ENCODE results near the gene EIF3D. TPM values are rescaled to one million over a fixed set of nuclear protein-coding genes. Genes with fewer than 3 reads are reported as not detected.

EIF3D gene
- total RNA-seq, 1 donor from 2014 or later, result 97.8 TPM

DNA sequence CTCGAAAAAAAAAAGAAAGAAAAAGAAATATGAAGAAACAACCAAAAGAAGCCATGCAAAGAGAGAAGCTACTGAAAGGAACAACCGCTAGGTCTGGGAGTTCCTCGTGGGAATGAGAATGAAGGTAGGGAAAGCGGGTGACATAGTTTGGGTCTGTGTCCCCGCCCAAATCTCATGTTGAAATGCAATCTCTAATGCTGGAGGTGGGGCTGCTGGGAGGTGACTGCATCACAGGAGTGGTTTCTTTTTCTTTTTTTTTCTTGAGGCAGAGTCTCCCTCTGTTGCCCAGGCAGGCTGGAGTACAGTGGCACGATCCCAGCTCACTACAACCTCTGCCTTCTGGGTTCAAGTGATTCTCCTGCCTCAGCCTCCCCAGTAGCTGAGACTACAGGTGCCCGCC is 37.8 kb downstream of the EIF3D start:
- no peak for TF ChIP-seq CTCF (IDR thresholded peaks at IDR 0.05)
- no peak for DNase-seq (ENCODE audit: low spot score)
- H3K9me3 Mint-ChIP-seq (ENCODE audit: low read depth), result no peaks in the 10 kb centered on the region
- no peaks in the 10 kb centered on the region for H3K4me1 Mint-ChIP-seq (ENCODE audit: low read depth)
- H3K27me3 Mint-ChIP-seq (ENCODE audit: low read depth), result no peaks in the 10 kb centered on the region
- peaks cover 6% of the 10 kb centered on the region for H3K36me3 Mint-ChIP-seq (ENCODE audit: low read depth)
- no peak overlapping the region for H3K4me3 Mint-ChIP-seq (ENCODE audit: unreplicated experiment)
- H3K27ac Mint-ChIP-seq (ENCODE audit: unreplicated experiment), result no peak overlapping the region

DNA sequence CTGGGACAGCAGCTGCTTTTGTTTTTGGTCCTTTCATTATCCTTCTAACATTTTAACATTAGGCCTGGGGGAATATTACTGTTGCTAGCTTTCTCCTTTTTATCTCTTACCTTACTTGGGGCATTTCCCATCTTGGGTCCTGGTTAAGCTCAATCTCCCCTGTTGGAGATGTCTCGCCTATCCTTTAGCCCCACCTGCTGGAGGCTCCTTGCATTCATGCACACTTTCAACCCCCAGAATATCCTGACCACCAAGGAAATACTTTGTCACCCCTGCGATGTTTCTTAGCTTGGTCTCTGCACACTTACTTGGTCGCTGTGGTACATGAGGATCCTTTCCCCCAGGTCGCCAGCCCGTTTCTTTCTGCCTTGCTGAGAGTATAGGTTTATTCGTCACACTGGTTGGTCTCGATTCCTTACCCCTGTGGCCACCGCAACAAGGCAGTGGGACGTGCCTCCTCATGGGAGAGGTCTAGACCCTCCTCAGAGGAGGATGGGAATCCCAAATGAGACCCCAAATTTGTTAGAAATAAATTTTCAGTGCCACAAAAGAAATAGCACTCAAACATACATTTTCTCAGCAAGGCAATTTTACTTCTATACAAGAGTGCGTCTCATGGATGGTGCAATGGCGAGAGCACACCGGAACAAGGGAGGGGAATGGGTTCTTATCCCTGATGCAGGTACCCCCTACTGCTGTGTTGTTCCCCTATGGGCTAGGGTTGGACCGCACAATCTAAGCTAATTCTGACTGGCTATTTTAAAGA is 42.2 kb downstream of the EIF3D start:
- no peak for DNase-seq (ENCODE audit: low spot score)

GRCh38 chr22:36481393-36482168 is 47.4 kb downstream of the EIF3D start, which contains the start of gene TXN2:
Gene TXN2 (minus strand): TSS chr22:36481640. CDS start chr22:36480837, 803 bp downstream.
- H3K4me1 Mint-ChIP-seq (ENCODE audit: low read depth), result peaks cover 19% of the 10 kb centered on the region
- H3K9me3 Mint-ChIP-seq (ENCODE audit: low read depth), result no peaks in the 10 kb centered on the region
- H3K36me3 Mint-ChIP-seq (ENCODE audit: low read depth), result peaks cover 6% of the 10 kb centered on the region
- no peaks in the 10 kb centered on the region for H3K27me3 Mint-ChIP-seq (ENCODE audit: low read depth)
- H3K27ac Mint-ChIP-seq (ENCODE audit: unreplicated experiment), result peak within 1 kb of the TSS; percentile 93
- no peak for DNase-seq (ENCODE audit: low spot score)
- H3K4me3 Mint-ChIP-seq (ENCODE audit: unreplicated experiment), result peak within 1 kb of the TSS; percentile 85
- TF ChIP-seq CTCF (IDR thresholded peaks at IDR 0.05), result no peak

More for the DNA sequence above, 42.2 kb downstream of the EIF3D start:
- Mint-ChIP-seq H3K27me3 (ENCODE audit: low read depth) (no peaks in the 10 kb centered on the region), H3K4me3 (ENCODE audit: unreplicated experiment) (no peak overlapping the region), H3K36me3 (ENCODE audit: low read depth) (peaks cover 1% of the 10 kb centered on the region), H3K9me3 (ENCODE audit: low read depth) (no peaks in the 10 kb centered on the region), H3K27ac (ENCODE audit: unreplicated experiment) (no peak overlapping the region), H3K4me1 (ENCODE audit: low read depth) (peaks cover 8% of the 10 kb centered on the region)
- peak; percentile 85 for TF ChIP-seq CTCF (IDR thresholded peaks at IDR 0.05)

- Mint-ChIP-seq H3K27me3 (ENCODE audit: low read depth) (no peaks in the 10 kb centered on the region), H3K4me3 (ENCODE audit: unreplicated experiment) (peak overlapping the region; percentile 85), H3K4me1 (ENCODE audit: low read depth) (peaks cover 19% of the 10 kb centered on the region), H3K36me3 (ENCODE audit: low read depth) (peaks cover 10% of the 10 kb centered on the region), H3K27ac (ENCODE audit: unreplicated experiment) (peak overlapping the region; percentile 93), H3K9me3 (ENCODE audit: low read depth) (no peaks in the 10 kb centered on the region)
- no peak for DNase-seq (ENCODE audit: low spot score)
- no peak for TF ChIP-seq CTCF (IDR thresholded peaks at IDR 0.05)
Measured at GRCh38 chr22:36480941-36481392, 48.0 kb downstream of the EIF3D start.

- Mint-ChIP-seq H3K27me3 (ENCODE audit: low read depth) (no peaks in the 10 kb centered on the region), H3K27ac (ENCODE audit: unreplicated experiment) (no peak overlapping the region), H3K9me3 (ENCODE audit: low read depth) (no peaks in the 10 kb centered on the region), H3K36me3 (ENCODE audit: low read depth) (peaks cover 25% of the 10 kb centered on the region), H3K4me3 (ENCODE audit: unreplicated experiment) (no peak overlapping the region), H3K4me1 (ENCODE audit: low read depth) (peaks cover 19% of the 10 kb centered on the region)
- no peak for DNase-seq (ENCODE audit: low spot score)
- TF ChIP-seq CTCF (IDR thresholded peaks at IDR 0.05), result no peak
Measured at GRCh38 chr22:36478966-36479365, 50.0 kb downstream of the EIF3D start.

All from chondrocyte (in vitro differentiated cells).